ENCODE results near the gene RAD23A.
"Not testable (repeated sequence)": the region's sequence is repeated elsewhere in the genome, so short reads cannot be mapped to it uniquely, and the experiment has no call there.

RAD23A gene

DNA sequence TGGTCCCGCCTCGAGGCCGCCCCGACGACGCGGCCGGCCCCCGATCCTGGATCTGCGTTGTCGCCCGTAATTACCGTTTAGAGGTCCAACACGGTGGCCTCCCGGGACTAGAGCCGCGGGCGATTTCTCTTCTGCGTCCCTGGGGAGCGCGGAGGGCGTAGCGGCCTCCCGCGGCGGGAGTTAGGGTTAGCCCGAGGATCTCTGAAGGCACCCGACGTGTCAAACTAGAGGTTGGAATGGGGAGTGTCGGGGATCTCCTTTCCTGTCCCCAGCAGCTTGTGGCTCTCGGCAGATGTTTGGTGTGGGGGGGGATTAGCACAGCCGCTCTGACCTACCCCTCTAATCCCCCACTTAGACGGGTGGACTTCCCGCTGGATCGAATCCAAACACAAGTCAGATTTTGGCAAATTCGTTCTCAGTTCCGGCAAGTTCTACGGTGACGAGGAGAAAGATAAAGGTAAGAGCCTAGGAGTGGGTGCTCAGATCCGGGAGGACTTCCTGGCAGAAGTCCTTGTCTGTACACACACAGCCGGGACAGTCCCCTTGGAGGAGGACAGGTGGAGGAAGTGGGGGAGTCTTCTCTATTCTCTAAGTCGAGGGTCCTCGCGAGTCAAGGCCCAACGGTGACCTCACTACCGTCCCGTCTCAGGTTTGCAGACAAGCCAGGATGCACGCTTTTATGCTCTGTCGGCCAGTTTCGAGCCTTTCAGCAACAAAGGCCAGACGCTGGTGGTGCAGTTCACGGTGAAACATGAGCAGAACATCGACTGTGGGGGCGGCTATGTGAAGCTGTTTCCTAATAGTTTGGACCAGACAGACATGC is 6.7 kb upstream of the RAD23A start:
- DNase-seq, result no peak

DNA sequence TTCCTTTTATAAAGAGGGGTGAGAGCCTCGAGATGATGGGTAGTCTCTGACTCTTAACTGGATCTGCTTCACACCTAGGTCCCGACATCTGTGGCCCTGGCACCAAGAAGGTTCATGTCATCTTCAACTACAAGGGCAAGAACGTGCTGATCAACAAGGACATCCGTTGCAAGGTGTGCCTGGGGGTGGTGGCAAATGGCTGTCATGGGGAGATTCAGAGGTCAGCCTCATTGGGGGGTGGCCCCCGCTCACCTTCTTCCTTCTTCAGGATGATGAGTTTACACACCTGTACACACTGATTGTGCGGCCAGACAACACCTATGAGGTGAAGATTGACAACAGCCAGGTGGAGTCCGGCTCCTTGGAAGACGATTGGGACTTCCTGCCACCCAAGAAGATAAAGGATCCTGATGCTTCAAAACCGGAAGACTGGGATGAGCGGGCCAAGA is 5.7 kb upstream of the RAD23A start:
- no peak for DNase-seq

DNA sequence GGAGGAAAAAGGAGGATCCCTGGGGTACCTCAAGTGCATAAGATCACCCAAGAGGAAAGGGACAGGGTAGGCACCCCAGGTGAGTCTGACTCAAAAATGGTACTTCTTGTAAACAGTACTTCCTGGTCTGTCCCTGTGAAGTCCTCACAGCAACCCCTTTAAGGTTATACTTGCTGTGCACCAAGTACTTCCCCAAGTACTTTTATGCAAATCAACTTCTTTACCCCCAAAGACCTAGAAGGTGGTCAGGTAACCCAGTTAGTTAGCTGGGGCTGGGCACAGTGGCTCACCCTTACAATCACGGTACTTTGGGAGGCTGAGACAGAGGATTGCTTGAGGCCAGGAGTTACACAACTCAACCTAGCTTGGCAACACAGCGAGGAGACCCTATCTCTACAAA is 4.8 kb upstream of the RAD23A start:
- no peak for DNase-seq

DNA sequence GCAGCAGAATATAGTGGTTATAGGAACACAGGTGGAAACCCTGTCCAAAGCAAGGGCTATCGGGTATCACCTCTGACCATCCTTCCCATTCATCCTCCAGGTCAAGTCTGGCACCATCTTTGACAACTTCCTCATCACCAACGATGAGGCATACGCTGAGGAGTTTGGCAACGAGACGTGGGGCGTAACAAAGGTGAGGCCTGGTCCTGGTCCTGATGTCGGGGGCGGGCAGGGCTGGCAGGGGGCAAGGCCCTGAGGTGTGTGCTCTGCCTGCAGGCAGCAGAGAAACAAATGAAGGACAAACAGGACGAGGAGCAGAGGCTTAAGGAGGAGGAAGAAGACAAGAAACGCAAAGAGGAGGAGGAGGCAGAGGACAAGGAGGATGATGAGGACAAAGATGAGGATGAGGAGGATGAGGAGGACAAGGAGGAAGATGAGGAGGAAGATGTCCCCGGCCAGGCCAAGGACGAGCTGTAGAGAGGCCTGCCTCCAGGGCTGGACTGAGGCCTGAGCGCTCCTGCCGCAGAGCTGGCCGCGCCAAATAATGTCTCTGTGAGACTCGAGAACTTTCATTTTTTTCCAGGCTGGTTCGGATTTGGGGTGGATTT is 2.1 kb upstream of the RAD23A start:
- DNase-seq, result no peak

DNA sequence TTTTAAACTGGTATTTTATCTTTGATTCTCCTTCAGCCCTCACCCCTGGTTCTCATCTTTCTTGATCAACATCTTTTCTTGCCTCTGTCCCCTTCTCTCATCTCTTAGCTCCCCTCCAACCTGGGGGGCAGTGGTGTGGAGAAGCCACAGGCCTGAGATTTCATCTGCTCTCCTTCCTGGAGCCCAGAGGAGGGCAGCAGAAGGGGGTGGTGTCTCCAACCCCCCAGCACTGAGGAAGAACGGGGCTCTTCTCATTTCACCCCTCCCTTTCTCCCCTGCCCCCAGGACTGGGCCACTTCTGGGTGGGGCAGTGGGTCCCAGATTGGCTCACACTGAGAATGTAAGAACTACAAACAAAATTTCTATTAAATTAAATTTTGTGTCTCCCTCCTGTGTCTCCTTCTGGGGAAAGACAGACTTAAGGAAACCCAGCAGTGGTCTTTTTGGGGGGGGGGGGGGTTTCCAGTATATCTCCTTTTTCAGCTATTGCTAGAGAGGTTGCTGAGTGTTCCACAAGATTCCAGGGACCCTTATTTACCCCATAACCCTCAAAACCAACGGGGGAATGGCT is 1.5 kb upstream of the RAD23A start:
- DNase-seq, result no peak

DNA sequence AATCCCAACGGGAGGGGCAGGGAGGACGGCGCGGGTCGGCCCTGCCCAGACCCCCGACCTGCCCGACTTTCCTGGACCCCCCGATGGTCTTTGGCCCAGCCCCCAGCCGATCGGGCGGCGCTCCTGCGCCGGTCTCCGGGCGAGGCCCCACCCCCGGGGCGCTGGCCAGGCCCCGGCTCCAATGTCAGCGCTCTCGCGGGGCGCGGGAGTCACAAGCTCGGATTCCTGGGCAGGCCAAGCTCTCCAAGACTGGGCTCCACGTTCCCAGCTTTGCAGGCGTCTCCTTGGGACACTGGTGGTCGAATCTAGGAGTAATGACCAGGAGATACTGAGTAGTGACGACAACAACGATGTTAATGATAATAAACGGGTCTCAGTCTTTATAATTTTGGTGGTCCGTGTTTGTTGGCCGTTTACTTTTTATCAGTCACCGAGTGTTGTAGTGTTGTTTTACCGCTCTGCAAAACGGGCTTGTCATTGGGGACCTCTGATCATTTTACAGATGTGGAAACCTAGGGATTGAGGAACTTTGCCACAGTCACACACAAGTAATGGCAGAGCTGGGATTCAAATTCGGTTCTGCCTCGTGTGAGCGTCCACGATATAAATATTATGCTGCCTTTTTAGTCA is 545 bp downstream of the RAD23A start:
- peak in 1 of 2 experiments; percentile 15 for DNase-seq

DNA sequence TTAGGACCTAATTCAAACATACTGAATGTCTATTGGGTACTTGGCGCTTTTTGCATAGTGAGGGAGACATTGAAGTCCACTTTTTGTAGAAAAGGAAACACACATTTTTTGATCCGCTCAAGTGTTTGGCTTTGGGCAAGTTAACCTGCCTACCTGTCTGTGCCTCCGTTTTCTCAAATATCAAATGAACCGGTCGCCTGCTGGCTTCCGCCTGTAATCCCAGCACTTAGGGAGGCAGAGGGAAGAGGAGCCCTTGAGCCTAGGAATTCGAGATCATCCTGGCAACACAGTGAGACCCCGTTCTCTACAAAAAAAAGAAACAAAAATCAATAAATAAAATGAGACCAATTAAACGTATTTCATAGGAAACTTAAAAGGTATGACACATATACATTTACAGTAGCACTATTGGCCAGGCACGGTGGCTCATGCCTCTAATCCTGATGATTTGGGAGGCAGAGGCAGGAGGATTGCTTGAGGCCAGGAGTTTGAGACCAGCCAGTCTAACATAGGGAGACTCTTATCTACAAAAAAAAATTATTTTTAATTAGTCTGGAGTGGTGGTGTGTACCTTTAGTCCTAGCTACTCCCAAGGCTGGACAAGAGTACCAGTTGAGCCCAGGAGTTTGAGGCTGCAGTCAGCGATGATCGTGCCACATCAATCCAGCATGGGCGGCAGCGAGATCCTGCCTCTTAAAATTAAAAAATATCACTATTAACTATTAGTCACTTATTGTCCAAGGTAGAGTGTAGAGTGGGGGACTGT is 1.3 kb downstream of the RAD23A start:
- no peak for DNase-seq

DNA sequence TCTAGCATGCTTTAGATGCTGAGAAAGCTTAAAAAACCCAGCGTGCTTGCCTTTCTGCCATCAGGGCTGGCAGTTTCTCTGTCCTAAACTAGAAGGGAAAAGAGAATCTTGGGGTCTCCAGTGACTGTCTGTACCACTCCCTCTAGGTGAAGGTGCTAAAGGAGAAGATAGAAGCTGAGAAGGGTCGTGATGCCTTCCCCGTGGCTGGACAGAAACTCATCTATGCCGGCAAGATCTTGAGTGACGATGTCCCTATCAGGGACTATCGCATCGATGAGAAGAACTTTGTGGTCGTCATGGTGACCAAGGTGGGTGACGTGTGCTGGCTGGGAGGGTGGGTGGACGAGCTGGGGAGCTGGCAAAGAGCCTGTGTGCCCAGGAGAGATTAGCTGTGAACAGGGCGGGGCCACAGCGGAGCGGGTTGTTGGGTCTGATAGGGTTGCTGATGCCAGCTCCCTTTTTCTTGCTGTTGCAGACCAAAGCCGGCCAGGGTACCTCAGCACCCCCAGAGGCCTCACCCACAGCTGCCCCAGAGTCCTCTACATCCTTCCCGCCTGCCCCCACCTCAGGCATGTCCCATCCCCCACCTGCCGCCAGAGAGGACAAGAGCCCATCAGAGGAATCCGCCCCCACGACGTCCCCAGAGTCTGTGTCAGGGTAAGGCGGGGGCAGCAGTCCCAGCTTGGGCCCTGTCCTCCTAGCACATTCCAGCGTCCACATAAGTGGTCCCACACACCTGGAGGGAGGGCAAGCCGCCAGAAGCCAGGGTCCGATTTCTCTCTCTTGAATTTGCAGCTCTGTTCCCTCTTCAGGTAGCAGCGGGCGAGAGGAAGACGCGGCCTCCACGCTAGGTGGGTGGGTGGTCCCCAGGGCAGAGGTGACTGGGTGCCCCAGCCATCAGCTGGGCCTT is 2.3 kb downstream of the RAD23A start:
- DNase-seq, result no peak

DNA sequence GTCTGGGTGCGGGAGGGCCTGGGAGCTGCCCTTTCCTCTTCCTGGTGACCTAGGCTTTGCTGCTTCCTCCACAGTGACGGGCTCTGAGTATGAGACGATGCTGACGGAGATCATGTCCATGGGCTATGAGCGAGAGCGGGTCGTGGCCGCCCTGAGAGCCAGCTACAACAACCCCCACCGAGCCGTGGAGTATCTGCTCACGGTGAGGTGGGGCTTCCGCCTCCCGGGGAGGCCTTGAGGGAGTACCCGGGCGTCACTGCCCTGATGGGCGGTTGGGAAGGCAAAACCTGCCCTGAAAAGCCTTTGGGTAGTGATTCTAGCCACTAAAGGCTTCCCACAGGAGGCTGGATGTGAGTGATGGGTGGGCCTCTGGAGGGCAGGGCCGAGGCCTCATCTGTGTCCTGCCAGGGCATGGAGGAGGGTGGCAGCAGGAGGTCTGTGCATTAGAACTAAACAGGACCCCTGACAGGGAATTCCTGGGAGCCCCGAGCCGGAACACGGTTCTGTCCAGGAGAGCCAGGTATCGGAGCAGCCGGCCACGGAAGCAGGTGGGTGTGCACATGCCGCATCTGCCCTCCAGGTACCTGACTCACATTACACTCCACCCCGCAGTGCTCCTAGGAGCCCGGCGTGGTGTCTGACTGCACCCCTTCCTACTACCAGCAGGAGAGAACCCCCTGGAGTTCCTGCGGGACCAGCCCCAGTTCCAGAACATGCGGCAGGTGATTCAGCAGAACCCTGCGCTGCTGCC is 3.1 kb downstream of the RAD23A start:
- DNase-seq, result no peak

DNA sequence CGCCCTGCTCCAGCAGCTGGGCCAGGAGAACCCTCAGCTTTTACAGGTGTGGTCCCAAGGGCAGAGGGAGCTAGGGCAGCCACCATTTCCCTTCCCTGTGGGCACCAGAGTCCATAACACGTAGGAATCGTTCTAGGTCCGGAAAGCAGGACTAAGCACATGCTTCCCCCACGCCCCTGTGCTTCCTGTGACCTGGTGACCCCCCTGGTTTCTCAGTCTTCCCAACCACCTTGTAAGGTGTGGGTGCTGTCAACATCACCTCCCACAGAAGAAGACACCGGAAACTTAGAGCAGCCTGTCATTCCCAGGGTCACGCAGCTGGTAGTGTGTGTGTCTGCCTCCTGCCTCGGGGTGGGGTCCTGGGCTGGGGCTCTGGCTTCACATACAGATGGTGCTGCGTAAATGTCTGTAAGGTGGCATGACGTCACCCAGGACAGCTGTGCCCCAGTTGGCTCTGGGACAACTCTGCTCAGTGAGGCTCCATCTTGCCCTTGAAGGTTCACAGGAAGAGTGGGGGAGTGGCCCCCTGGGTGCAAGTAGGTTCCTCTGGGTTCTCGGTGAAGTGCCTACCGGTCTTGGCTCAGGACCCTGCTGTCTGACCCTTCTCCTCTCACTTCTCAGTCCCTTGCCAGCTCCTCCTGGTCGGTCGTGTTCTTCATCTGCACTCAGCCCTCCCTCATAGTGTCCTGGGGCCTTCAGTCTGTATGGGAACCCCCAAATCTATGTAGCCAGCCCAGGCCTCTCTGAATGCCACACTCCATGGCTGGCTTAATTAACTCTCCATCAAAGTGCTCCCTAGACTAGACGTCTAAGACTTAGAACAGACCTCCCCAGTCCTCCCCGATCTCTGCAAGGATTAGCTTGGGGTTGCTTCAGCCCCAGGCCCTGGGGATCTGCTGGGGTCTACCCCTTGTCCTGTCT is 4.0 kb downstream of the RAD23A start:
- no peak for DNase-seq

DNA sequence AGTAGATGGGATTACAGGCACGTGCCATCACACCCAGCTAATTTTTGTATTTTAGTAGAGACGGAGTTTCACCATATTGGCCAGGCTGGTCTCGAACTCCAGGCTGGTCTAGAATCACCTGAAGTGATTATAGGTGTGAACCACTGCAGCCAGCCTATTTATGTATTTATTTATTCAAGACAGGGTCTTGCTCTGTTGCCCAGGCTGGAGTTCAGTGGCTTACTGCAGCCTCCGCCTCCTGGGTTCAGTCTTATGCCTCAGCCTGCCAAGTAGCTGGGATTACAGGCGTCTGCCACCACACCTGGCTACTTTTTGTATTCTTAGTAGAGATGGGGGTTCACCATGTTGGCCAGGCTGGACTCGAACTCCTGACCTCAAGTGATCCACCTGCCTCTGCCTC is 6.4 kb downstream of the RAD23A start:
- DNase-seq, result not testable (repeated sequence)

DNA sequence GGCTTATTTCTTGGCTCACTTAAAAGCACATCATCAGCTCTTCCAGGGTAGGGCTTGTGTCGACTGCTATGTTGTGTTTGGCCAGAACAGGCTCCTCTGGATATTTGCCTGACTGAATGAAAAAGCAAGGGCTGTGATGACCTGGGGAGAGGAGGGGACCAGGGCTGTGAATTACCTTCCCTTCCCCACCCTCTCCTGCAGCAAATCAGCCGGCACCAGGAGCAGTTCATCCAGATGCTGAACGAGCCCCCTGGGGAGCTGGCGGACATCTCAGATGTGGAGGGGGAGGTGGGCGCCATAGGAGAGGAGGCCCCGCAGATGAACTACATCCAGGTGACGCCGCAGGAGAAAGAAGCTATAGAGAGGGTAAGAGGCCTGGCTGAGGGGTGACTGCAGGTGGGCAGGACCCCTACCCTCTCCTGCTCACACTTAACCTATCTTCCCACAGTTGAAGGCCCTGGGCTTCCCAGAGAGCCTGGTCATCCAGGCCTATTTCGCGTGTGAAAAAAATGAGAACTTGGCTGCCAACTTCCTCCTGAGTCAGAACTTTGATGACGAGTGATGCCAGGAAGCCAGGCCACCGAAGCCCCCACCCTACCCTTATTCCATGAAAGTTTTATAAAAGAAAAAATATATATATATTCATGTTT is 7.0 kb downstream of the RAD23A start:
- DNase-seq, result no peak

DNA sequence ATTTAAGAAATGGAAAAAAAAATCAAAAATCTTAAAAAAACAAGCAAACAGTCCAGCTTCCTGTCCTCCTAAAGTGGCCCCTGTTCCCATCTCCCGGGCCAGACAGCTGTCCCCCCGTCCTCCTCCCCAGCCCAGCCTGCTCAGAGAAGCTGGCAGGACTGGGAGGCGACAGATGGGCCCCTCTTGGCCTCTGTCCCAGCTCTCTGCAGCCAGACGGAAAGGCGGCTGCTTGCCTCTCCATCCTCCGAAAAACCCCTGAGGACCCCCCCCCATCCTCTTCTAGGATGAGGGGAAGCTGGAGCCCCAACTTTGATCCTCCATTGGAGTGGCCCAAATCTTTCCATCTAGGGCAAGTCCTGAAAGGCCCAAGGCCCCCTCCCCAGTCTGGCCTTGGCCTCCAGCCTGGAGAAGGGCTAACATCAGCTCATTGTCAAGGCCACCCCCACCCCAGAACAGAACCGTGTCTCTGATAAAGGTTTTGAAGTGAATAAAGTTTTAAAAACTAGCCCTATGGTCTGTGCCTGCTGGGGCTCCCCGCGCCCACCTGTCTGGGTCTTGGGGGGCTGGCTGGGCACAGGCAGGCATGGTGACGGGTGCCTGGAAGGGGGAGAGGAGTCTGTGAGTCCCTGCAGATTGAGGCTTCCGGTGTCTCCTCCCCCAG is 7.6 kb downstream of the RAD23A start:
- no peak for DNase-seq

DNA sequence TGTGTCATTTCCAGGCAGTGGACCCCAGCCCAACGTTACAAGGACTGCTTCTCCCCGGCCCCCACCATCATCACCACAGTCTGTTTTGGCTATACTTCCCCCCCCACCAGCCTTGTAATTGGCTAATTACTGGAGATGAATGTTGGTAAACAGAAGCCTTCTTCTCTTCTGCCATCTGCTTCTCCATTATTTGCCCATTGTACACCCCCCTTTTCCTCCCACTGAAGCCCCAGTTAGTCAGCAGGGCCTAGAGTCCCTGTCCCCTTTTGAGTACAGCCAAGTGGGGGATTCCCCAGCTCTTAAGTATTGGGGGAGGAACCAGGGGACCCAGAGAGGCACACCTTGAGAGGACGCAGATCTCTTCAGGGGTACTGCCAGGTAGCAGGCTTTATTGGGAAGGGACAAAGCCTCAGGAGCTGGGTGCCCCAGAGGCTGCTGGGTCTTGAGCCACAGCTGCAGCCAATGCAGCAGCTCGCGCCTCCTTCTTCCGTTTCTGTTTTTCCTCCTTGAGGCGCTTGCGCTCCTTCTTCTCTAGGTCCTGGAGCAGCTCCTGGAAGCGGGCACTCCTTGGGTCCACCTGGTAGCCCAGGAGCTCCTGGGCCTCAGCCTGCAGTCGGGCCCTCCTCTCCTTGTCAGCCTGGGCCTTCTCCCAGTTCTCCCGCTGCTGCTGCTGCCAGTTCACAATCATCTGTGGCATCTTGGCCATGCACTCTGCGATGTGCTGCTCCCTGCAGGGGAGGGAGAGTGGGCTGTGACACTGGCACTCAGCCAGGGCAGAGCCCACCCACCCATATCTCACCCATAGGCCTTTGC is 8.3 kb downstream of the RAD23A start:
- DNase-seq, result no peak

DNA sequence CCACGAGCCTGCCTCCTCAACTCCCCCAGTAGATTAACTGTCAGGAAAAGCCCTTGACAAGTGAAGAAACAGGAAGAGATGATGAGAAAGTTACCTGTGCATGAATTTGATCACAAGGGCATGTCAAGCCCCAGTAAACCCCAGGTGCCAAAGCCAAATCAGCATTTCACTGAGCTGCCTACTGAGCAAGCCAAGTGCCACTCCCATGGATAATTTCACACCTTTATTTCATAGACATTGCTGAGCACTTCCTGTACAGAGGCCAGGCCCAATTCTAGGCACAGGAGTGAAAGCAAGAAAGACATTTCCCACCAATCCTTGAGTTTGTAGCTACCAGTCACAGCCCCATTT is 8.9 kb downstream of the RAD23A start:
- no peak for DNase-seq

DNA sequence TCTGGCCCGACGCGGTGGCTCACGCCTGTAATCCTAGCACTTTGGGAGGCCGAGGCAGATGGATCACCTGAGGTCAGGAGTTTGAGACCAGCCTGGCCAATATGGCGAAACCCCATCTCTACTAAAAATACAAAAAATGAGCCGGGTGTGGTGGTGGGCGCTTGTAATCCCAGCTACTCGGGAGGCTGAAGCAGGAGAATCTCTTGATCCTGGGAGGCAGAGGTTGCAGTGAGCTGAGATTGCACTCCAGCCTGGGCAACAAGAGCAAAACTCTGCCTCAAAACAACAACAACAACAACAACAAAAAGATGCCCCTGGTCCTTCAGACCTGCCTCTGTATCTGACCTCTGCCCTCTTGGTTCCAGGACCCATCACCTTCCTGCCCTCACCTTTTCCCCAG is 9.9 kb downstream of the RAD23A start:
- DNase-seq, result not testable (repeated sequence)

DNA sequence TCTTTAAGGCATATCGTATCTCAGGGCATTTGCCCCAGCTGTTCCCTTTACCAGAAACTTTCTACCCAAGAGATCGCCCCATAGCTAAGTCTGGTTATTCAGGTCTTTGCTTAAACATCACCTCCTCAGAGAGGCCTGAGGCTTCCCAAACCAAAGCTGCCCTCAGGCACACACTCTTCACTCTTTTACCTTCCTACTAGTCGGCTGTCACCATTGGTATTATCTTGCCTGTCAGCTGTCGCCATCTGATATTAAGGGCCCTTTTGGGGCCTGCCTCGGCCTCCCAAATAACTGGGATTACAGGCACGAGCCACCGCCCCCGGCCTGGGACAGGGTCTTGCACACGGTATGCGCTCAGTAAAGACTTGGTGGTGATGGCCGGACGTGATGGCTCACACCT is 10.3 kb downstream of the RAD23A start:
- DNase-seq, result no peak

Measured in NCI-H1930 (cell line).